Ishikawa (cell line): ENCODE results near the gene BOLA3.

Source experiments
- CEBPB ChIP-seq: IDR thresholded peaks from 2 replicates; pipeline ENCODE4 v1.6.1; 2012
- CREB1 ChIP-seq: IDR thresholded peaks from 2 replicates; pipeline ENCODE4 v1.6.1; 2012; ENCODE audit warnings: low read depth
- EGR1 ChIP-seq: IDR thresholded peaks from 2 replicates; pipeline ENCODE4 v1.6.1; 2012
- EP300 ChIP-seq: IDR thresholded peaks from 2 replicates; pipeline ENCODE4 v1.6.1; 2012; ENCODE audit warnings: borderline replicate concordance
- FOXM1 ChIP-seq: IDR thresholded peaks from 2 replicates; pipeline ENCODE4 v1.6.1; 2012; ENCODE audit warnings: low read depth, borderline replicate concordance
- MAX ChIP-seq: IDR thresholded peaks from 2 replicates; pipeline ENCODE4 v1.6.1; 2012
- NFIC ChIP-seq: IDR thresholded peaks from 2 replicates; pipeline ENCODE4 v1.6.1; 2012
- RAD21 ChIP-seq: IDR thresholded peaks from 2 replicates; pipeline ENCODE4 v1.6.1; 2012; ENCODE audit warnings: low read depth
- REST ChIP-seq: IDR thresholded peaks from 2 replicates; pipeline ENCODE4 v1.6.1; 2012; ENCODE audit warnings: low read depth, mild to moderate bottlenecking
- TAF1 ChIP-seq: IDR thresholded peaks from 2 replicates; pipeline ENCODE4 v1.6.1; 2012; ENCODE audit warnings: low read depth, mild to moderate bottlenecking
- TCF12 ChIP-seq: IDR thresholded peaks from 2 replicates; pipeline ENCODE4 v1.6.1; 2012; ENCODE audit warnings: low read depth
- TEAD4 ChIP-seq: IDR thresholded peaks from 2 replicates; pipeline ENCODE4 v1.6.1; 2012
- USF1 ChIP-seq: IDR thresholded peaks from 2 replicates; pipeline ENCODE4 v1.6.1; 2012
- YY1 ChIP-seq: IDR thresholded peaks from 2 replicates; pipeline ENCODE4 v1.6.1; 2012; ENCODE audit warnings: low read depth
- ZBTB7A ChIP-seq: IDR thresholded peaks from 2 replicates; pipeline ENCODE4 v1.6.1; 2012; ENCODE audit warnings: low read depth

BOLA3 gene

GRCh38 chr2:74149247-74149525 lies 1.5 kb upstream of the BOLA3 start:
- TF ChIP-seq YY1 (no peak), NFIC (no peak), EP300 (no peak), TCF12 (no peak), RAD21 (no peak), CEBPB (no peak), MAX (no peak), USF1 (no peak), TEAD4 (no peak), FOXM1 (no peak), TAF1 (no peak), CREB1 (no peak), EGR1 (no peak), ZBTB7A (no peak), REST (no peak)

- TF ChIP-seq RAD21, result no peak
These were observed 940 bp upstream of the BOLA3 start for GRCh38 chr2:74148457-74149246.

- TF ChIP-seq FOXM1, result no peak
- no peak for TF ChIP-seq TCF12
- no peak for TF ChIP-seq EP300
- no peak for TF ChIP-seq USF1
- TF ChIP-seq ZBTB7A, result no peak
- TF ChIP-seq TAF1, result no peak
- TF ChIP-seq MAX, result no peak
- TF ChIP-seq CEBPB, result no peak
- no peak for TF ChIP-seq CREB1
- TF ChIP-seq NFIC, result no peak
- TF ChIP-seq RAD21, result no peak
- TF ChIP-seq TEAD4, result no peak
- no peak for TF ChIP-seq REST
- TF ChIP-seq YY1, result no peak
- no peak for TF ChIP-seq EGR1
These were observed 584 bp downstream of the BOLA3 start for GRCh38 chr2:74146929-74147726.

- TF ChIP-seq RAD21 (peak; percentile 23; the same call in 1 of the 2 replicates), TEAD4 (no peak), MAX (no peak), YY1 (no peak), TCF12 (no peak)
These were observed 5.4 kb downstream of the BOLA3 start for GRCh38 chr2:74142340-74142739.

GRCh38 chr2:74138600-74139323 lies 8.9 kb downstream of the BOLA3 start:
- TF ChIP-seq RAD21 (no peak), TAF1 (no peak), CEBPB (no peak)
